Activated T-cell treated with anti-CD3 and anti-CD28 coated beads, Interleukin-2, amount 50 U/mL, for 72 hours (primary cell): ENCODE data around the gene CMTM8. TPM values are rescaled to one million over a fixed set of nuclear protein-coding genes. Genes with fewer than 3 reads are reported as not detected.
A peak's percentile ranks its signal among the peaks of the same experiment; 100 is the strongest.

Experiments used
- ATAC-seq, 2 donors: fragments of 150-1000 bp; cut with Tn5 transposase; replicated peaks in 1 of 2; 2 replicates each; pipeline ENCODE4 v1.10.0; 2021; ENCODE audit warnings: moderate library complexity in 2 of 2, mild to moderate bottlenecking in 1 of 2
- DNase-seq, 2 donors: peaks; one replicate each; pipeline ENCODE4 v3.0.0; 2021 to 2022; ENCODE audit warnings: mixed read lengths in 1 of 2
- H3K27ac Mint-ChIP-seq: one replicate; pipeline ENCODE4 v1.8.0; 2022; ENCODE audit warnings: mild to moderate bottlenecking, moderate library complexity, mixed read lengths
- H3K27me3 Mint-ChIP-seq: one replicate; pipeline ENCODE4 v1.8.0; 2022; ENCODE audit warnings: low read depth, mixed read lengths
- H3K36me3 Mint-ChIP-seq, 2 donors: one replicate each; pipeline ENCODE4 v1.8.0; 2022; ENCODE audit warnings: mixed read lengths in 2 of 2, mild to moderate bottlenecking in 1 of 2; ENCODE audit not compliant: insufficient read depth in 2 of 2
- H3K4me1 Mint-ChIP-seq: one replicate; pipeline ENCODE4 v1.8.0; 2022; ENCODE audit warnings: low read depth, mixed read lengths
- H3K4me3 Mint-ChIP-seq, 2 donors: one replicate each; pipeline ENCODE4 v1.8.0; 2022; ENCODE audit warnings: mild to moderate bottlenecking in 2 of 2, mixed read lengths in 2 of 2, moderate library complexity in 2 of 2
- H3K9me3 Mint-ChIP-seq, 2 donors: one replicate each; pipeline ENCODE4 v1.8.0; 2022; ENCODE audit warnings: mixed read lengths in 2 of 2
- total RNA-seq, 2 donors: library from RNA; stranded (reverse); gene quantifications; one replicate each; pipeline ENCODE4 v1.2.3, GENCODE V29; 2022

CMTM8 gene
- total RNA-seq, 2 donors from 2014 or later: 7.1 to 9.0 TPM

GRCh38 chr3:32307591-32307990 is 69.1 kb downstream of the CMTM8 start:
- Mint-ChIP-seq H3K36me3 (peaks cover 0 to 3% of the 10 kb centered on the region in 2 donors), H3K4me3 (no peak overlapping the region), H3K27ac (no peak overlapping the region), H3K27me3 (no peaks in the 10 kb centered on the region), H3K4me1 (peaks cover 59% of the 10 kb centered on the region), H3K9me3 (peaks cover 0 to 2% of the 10 kb centered on the region in 2 donors)
- ATAC-seq (no peak), DNase-seq (no peak)

GRCh38 chr3:32308378-32308777 is 69.9 kb downstream of the CMTM8 start:
- no peak for ATAC-seq
- Mint-ChIP-seq H3K9me3 (peaks cover 0 to 2% of the 10 kb centered on the region in 2 donors), H3K4me1 (peaks cover 57% of the 10 kb centered on the region)

GRCh38 chr3:32309654-32310242 is 71.3 kb downstream of the CMTM8 start:
- Mint-ChIP-seq H3K27me3 (no peaks in the 10 kb centered on the region), H3K4me3 (no peak overlapping the region), H3K36me3 (peaks cover 0 to 3% of the 10 kb centered on the region in 2 donors), H3K4me1 (peaks cover 56% of the 10 kb centered on the region), H3K27ac (no peak overlapping the region), H3K9me3 (peaks cover 0 to 2% of the 10 kb centered on the region in 2 donors)
- DNase-seq: no peak
- no peak for ATAC-seq

More at GRCh38 chr3:32308378-32308777, 69.9 kb downstream of the CMTM8 start:
- H3K36me3 Mint-ChIP-seq: peaks cover 0 to 3% of the 10 kb centered on the region in 2 donors
- H3K27ac Mint-ChIP-seq: no peak overlapping the region
- no peak for DNase-seq
- no peak overlapping the region for H3K4me3 Mint-ChIP-seq
- no peaks in the 10 kb centered on the region for H3K27me3 Mint-ChIP-seq

GRCh38 chr3:32310336-32310735 is 71.9 kb downstream of the CMTM8 start:
- Mint-ChIP-seq H3K27me3 (no peaks in the 10 kb centered on the region), H3K27ac (no peak overlapping the region), H3K4me1 (peaks cover 50% of the 10 kb centered on the region), H3K4me3 (no peak overlapping the region), H3K9me3 (peaks cover 0 to 2% of the 10 kb centered on the region in 2 donors), H3K36me3 (peaks cover 0 to 3% of the 10 kb centered on the region in 2 donors)
- DNase-seq (no peak), ATAC-seq (no peak)

GRCh38 chr3:32310918-32311839 is 72.7 kb downstream of the CMTM8 start:
- peaks cover 0 to 3% of the 10 kb centered on the region in 2 donors for H3K36me3 Mint-ChIP-seq
- H3K4me3 Mint-ChIP-seq: no peak overlapping the region
- H3K27me3 Mint-ChIP-seq: no peaks in the 10 kb centered on the region
- no peak overlapping the region for H3K27ac Mint-ChIP-seq
- peaks cover 43% of the 10 kb centered on the region for H3K4me1 Mint-ChIP-seq
- peaks cover 0 to 2% of the 10 kb centered on the region in 2 donors for H3K9me3 Mint-ChIP-seq
- DNase-seq (no peak), ATAC-seq (no peak)

GRCh38 chr3:32312251-32312650 is 73.8 kb downstream of the CMTM8 start:
- Mint-ChIP-seq H3K27me3 (no peaks in the 10 kb centered on the region), H3K4me1 (peaks cover 40% of the 10 kb centered on the region), H3K27ac (no peak overlapping the region), H3K4me3 (no peak overlapping the region), H3K36me3 (no peaks in the 10 kb centered on the region), H3K9me3 (no peaks in the 10 kb centered on the region)
- ATAC-seq (no peak), DNase-seq (no peak)

GRCh38 chr3:32313169-32313568 is 74.7 kb downstream of the CMTM8 start:
- Mint-ChIP-seq H3K4me1 (peaks cover 31% of the 10 kb centered on the region), H3K36me3 (no peaks in the 10 kb centered on the region), H3K27me3 (no peaks in the 10 kb centered on the region), H3K4me3 (peak overlapping the region; percentile 78 to 83), H3K9me3 (no peaks in the 10 kb centered on the region), H3K27ac (no peak overlapping the region)
- ATAC-seq (no peak), DNase-seq (no peak)

- DNase-seq (peak; percentile 33 to 37), ATAC-seq (peak; percentile 97)
- H3K27me3 Mint-ChIP-seq: no peaks in the 10 kb centered on the region
- peak overlapping the region; percentile 78 to 83 for H3K4me3 Mint-ChIP-seq
- no peaks in the 10 kb centered on the region for H3K36me3 Mint-ChIP-seq
- H3K9me3 Mint-ChIP-seq: no peaks in the 10 kb centered on the region
- peak overlapping the region; percentile 48 for H3K27ac Mint-ChIP-seq
- peaks cover 31% of the 10 kb centered on the region for H3K4me1 Mint-ChIP-seq
These were observed 75.4 kb downstream of the CMTM8 start for GRCh38 chr3:32313723-32314473.

GRCh38 chr3:32315441-32315840 is 77.0 kb downstream of the CMTM8 start:
- Mint-ChIP-seq H3K4me3 (no peak overlapping the region), H3K9me3 (no peaks in the 10 kb centered on the region), H3K36me3 (no peaks in the 10 kb centered on the region), H3K4me1 (peaks cover 31% of the 10 kb centered on the region), H3K27me3 (no peaks in the 10 kb centered on the region), H3K27ac (no peak overlapping the region)
- DNase-seq (no peak), ATAC-seq (no peak)

- Mint-ChIP-seq H3K27ac (no peak overlapping the region), H3K27me3 (no peaks in the 10 kb centered on the region), H3K4me1 (peaks cover 30% of the 10 kb centered on the region), H3K4me3 (no peak overlapping the region), H3K36me3 (no peaks in the 10 kb centered on the region), H3K9me3 (no peaks in the 10 kb centered on the region)
- DNase-seq (no peak), ATAC-seq (no peak)
These were observed 77.8 kb downstream of the CMTM8 start for GRCh38 chr3:32316319-32316718.

- peaks cover 24% of the 10 kb centered on the region for H3K4me1 Mint-ChIP-seq
- H3K27me3 Mint-ChIP-seq: no peaks in the 10 kb centered on the region
- DNase-seq (no peak), ATAC-seq (no peak)
- H3K4me3 Mint-ChIP-seq: no peak overlapping the region
- no peaks in the 10 kb centered on the region for H3K9me3 Mint-ChIP-seq
- no peaks in the 10 kb centered on the region for H3K36me3 Mint-ChIP-seq
- H3K27ac Mint-ChIP-seq: no peak overlapping the region
These were observed 78.5 kb downstream of the CMTM8 start for GRCh38 chr3:32316976-32317375.

- DNase-seq (no peak), ATAC-seq (no peak)
- Mint-ChIP-seq H3K4me3 (no peak overlapping the region), H3K9me3 (no peaks in the 10 kb centered on the region), H3K27ac (no peak overlapping the region), H3K36me3 (no peaks in the 10 kb centered on the region), H3K4me1 (no peaks in the 10 kb centered on the region), H3K27me3 (no peaks in the 10 kb centered on the region)
These were observed 81.1 kb downstream of the CMTM8 start for GRCh38 chr3:32319607-32320006.

GRCh38 chr3:32320080-32320479 is 81.6 kb downstream of the CMTM8 start:
- ATAC-seq (no peak), DNase-seq (no peak)
- H3K27me3 Mint-ChIP-seq: no peaks in the 10 kb centered on the region
- H3K36me3 Mint-ChIP-seq: no peaks in the 10 kb centered on the region
- H3K9me3 Mint-ChIP-seq: no peaks in the 10 kb centered on the region
- H3K27ac Mint-ChIP-seq: no peak overlapping the region
- H3K4me3 Mint-ChIP-seq: no peak overlapping the region
- no peaks in the 10 kb centered on the region for H3K4me1 Mint-ChIP-seq
